GM19240 (cell line): ENCODE data around the gene MPC1.

Experiments
- DNase-seq: peaks from one replicate; pipeline ENCODE4 v3.0.0; 2011; ENCODE audit warnings: low spot score; ENCODE audit not compliant: insufficient read length

MPC1 gene

DNA sequence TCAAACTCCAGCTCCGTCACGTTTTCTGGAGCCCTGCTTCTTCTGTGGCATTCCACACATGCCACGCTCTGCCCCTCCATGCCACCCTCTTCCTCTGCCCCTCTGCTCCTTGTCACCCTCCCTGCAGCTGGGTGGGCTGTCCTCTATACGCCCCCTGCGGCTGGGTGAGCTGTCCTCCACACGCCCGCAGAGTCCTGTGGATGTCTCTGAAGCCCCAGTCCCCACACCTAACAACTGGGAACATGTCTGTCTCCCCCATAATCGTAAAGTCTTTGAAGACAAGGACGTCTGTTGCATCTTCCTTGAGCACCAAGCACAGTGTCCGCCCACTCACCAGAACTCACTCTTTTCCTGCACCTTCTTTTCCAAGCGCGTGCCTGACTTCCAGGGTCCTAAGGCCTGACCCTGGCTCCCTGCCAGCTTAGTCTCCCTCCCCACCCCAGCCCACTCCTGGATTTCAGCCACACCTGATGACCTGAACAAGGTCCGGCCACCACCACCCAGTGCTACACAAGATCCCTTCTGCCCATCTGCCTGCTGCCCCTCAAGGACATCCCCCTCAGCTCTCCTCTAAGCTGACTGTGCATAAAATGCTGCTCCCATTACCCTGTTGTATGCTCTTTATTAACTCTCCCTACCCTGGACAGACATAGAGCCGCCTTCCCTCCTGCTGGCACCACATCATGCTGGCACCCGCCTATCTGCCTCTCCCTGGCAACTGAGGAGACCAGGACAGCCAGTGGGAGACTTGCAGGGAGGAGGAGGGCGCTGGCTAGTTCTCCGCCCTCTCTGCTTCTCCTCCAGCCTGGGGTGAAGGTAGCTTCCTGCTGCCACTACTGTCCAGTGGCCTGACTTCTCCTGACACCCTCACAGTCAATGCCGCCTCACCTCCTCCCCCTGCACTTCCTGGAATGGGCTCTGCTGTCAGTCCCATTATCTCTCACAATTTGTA is 63.8 kb downstream of the MPC1 start:
- no peak for DNase-seq

DNA sequence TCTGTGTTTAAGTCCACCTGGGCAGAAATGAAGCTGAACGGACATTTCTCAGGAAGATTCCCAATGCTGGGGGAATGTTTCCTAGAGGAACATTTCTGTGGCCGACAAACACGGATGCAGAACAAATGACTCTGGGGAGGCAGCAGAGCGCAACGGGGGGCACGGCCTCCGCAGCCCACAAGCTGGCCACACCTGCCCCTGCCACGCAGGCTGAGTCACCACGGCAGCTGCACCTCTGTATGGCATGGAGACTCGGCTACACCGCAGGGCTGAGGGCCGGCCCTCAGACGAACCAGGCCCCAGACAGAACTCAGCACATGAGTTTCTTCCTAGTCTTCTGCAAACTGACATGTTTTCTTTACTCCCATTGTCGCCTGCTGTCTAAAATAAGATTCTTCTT is 64.5 kb downstream of the MPC1 start:
- no peak for DNase-seq

DNA sequence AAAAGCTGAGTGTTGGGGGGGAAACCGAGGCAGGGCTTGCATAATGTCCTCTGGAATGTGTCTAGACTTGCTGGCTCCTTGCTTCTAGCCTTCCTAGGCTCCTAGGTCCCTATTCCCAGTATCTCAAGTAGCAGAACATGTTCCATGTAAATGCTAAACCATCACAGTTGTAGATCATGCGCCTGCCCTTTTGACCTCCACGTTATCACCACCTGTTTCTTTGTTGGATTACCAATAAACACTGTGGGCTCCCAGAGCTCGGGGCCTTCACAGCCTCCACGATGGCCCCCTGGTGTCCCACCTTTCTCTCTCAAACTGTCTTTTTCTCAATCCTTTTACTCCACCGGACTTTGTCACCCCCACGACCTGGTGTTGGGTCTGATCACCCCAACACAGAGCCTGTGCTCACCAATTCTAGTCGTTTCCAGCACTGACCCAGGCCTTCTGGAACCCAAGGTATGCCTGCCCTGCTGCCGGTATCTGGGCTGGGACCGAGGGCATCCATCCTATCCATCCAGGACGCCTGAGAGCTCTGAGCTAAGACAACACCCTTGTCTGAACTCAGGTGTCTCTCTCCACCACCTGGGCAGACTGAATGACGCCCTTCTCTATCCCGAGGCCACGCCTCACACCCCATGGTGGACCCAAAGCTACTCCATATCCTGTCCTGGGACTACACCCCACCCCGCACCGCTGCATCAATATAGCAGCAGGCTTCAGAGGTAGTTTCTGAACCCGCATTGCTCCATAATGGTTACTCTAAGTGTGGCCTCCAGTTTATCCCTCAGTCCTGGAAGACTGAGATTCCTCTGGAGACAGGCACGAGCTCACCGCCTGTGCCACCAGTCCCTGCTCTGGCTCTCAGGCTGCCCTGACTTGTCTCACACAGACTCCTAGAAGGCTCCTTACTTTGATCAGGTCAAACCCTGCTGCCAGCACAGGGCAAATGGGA is 65.2 kb downstream of the MPC1 start:
- DNase-seq: no peak

DNA sequence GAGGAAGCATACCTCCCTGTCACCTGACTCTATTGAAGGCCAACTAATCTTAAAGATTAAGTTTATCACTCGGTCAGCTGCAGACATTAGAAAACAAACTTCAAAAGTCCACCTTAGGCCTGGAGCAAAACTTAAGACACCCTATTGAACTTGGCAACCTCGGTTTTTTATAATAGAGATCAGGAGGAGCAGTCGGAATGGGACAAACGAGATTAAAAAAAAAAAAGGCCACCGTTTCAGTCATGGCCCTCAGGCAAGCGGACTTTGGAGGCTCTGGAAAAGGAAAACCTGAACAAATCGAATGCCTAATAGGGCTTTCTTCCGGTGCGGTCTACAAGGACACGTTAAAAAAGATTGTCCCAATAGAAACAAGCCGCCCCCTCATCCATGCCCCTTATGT is 67.3 kb downstream of the MPC1 start:
- no peak for DNase-seq
